GM12878 (cell line): ENCODE measurements around the gene AGBL4. TPM values are rescaled to one million over a fixed set of nuclear protein-coding genes. Genes with fewer than 3 reads are reported as not detected.

Experiments
- ASH2L ChIP-seq: fragments of 300-600, 200-600 bp; sonication (generic); IDR thresholded peaks from 2 replicates; pipeline ENCODE4 v1.6.1; 2017; ENCODE audit warnings: low read depth, mild to moderate bottlenecking, borderline replicate concordance
- CEBPB ChIP-seq, 2 experiments: fragments of 150-350 bp in 1 of 2; IDR thresholded peaks; 2 replicates each; pipeline ENCODE4 v1.6.1; 2012 to 2014; ENCODE audit warnings: low read depth in 2 of 2, low read length in 2 of 2, borderline replicate concordance in 1 of 2, inconsistent platforms in 1 of 2
- FOS ChIP-seq: IDR thresholded peaks from 3 replicates; pipeline ENCODE4 v1.6.1; 2011; ENCODE audit warnings: borderline replicate concordance; ENCODE audit not compliant: insufficient read length; ENCODE audit errors: extremely low read depth
- HDAC6 ChIP-seq: fragments of 200-600 bp; sonication (generic); IDR thresholded peaks from one replicate; pipeline ENCODE4 v1.8.0; 2017; ENCODE audit warnings: antibody characterized with exemption; ENCODE audit not compliant: unreplicated experiment
- JUNB ChIP-seq: IDR thresholded peaks from 2 replicates; pipeline ENCODE4 v1.6.1; 2016; ENCODE audit warnings: antibody characterized with exemption, mild to moderate bottlenecking
- KDM1A ChIP-seq: fragments of 200-600 bp; sonication (generic); IDR thresholded peaks from 2 replicates; pipeline ENCODE4 v1.6.1; 2016; ENCODE audit warnings: borderline replicate concordance
- MEF2B ChIP-seq: fragments of 450-650 bp; IDR thresholded peaks from 2 replicates; pipeline ENCODE4 v1.6.1; 2018; ENCODE audit warnings: mild to moderate bottlenecking, moderate library complexity; ENCODE audit not compliant: partially characterized antibody, poor library complexity, severe bottlenecking
- MLLT1 ChIP-seq: fragments of 450-650 bp; IDR thresholded peaks from 2 replicates; pipeline ENCODE4 v1.6.1; 2016; ENCODE audit warnings: mild to moderate bottlenecking
- NRF1 ChIP-seq: conservative IDR thresholded peaks from 2 replicates; pipeline ENCODE4 v1.6.1; 2011; ENCODE audit warnings: mild to moderate bottlenecking, low read depth, low read length, improper control_type of control experiment
- PRDM15 ChIP-seq: fragments of 450-650 bp; formaldehyde crosslinking; IDR thresholded peaks from 2 replicates; pipeline ENCODE4 v1.4.0; 2020; ENCODE audit warnings: mild to moderate bottlenecking, moderate library complexity
- RELA ChIP-seq: fragments of 450-650 bp; IDR thresholded peaks from 2 replicates; pipeline ENCODE4 v1.8.0; 2014; ENCODE audit warnings: borderline replicate concordance; ENCODE audit not compliant: partially characterized antibody
- TCF7 ChIP-seq: IDR thresholded peaks from 2 replicates; pipeline ENCODE4 v1.6.1; 2014; ENCODE audit warnings: antibody characterized with exemption, borderline replicate concordance
- ZBTB4 ChIP-seq: fragments of 450-650 bp; formaldehyde crosslinking; IDR thresholded peaks from 2 replicates; pipeline ENCODE4 v1.4.0; 2022; ENCODE audit warnings: mild to moderate bottlenecking, moderate library complexity
- ZZZ3 ChIP-seq: IDR thresholded peaks from 2 replicates; pipeline ENCODE4 v1.6.1; 2011; ENCODE audit warnings: low read depth; ENCODE audit not compliant: control insufficient read depth, insufficient read length
- polyA plus RNA-seq, 11 experiments: library from polyadenylated mRNA; depleted of rRNA in 4 of 11; unstranded in 6 of 11; stranded (reverse) in 5 of 11; fragments of >200 nt; fragmentation: Nextera tagmentation in 4 of 11; fragmentation: Illumina TruSeq in 1 of 11; extraction: Ambion mirVana in 4 of 11; extraction: Trizol in 1 of 11; gene quantifications; 1 replicate in 1 of 11; 2 replicates in 10 of 11; pipeline versions ENCODE4 v1.2.1 to v1.2.3, GENCODE V29; 2011 to 2016; ENCODE audit warnings: inconsistent platforms in 2 of 11, missing spikeins in 2 of 11, low read depth in 1 of 11
- total RNA-seq, 4 experiments: library from RNA; depleted of rRNA in 3 of 4; stranded (reverse); fragments of >200 nt in 3 of 4; fragmentation: Illumina TruSeq in 1 of 4; extraction: Trizol in 1 of 4; gene quantifications; 2 replicates each; pipeline versions ENCODE4 v1.2.1 to v1.2.3, GENCODE V29; 2013 to 2021

The AGBL4 gene
- total and polyA plus RNA-seq, 10 of the 15 experiments (the other 5 are each of a cell fraction or from before 2014, with no cell fraction given) = 0.31 TPM; not detected in 9

- TF ChIP-seq ZBTB4 (CRISPR knock-in tag) (no peak), ZZZ3 (no peak), NRF1 (no peak), MEF2B (no peak), FOS (no peak), RELA (no peak), KDM1A (no peak), PRDM15 (CRISPR knock-in tag) (no peak), MLLT1 (no peak), ASH2L (no peak), CEBPB (IDR thresholded peaks at IDR 0.05; ENCODE audit: borderline replicate concordance in 1 of 2, low read depth in 2 of 2, low read length in 2 of 2) (no peak), JUNB (no peak), HDAC6 (no peak), TCF7 (no peak)
Observed at GRCh38 chr1:49556676-49557234, 467.0 kb downstream of the AGBL4 start (continued).
